ENCODE data around the gene PFDN2. TPM values are rescaled to one million over a fixed set of nuclear protein-coding genes. Genes with fewer than 3 reads are reported as not detected.

The PFDN2 gene
- total and polyA plus RNA-seq, 2 of the 8 experiments (the other 6 are each of a cell fraction or from before 2014, with no cell fraction given): 66.2 to 71.2 TPM

GRCh38 chr1:161070761-161071160 lies 47.1 kb downstream of the PFDN2 start:
- Histone ChIP-seq H3K9ac (replicated peaks in 1 of 4; ENCODE audit: extremely low read depth in 1 of 4, low read depth in 3 of 4, low read length in 3 of 4) (no peak overlapping the region), H3K79me2 (ENCODE audit: control insufficient read depth in 1 of 2, insufficient read depth in 2 of 2, low read length in 2 of 2) (no peaks in the 10 kb centered on the region), H3K79me1 (ENCODE audit: low read depth, low read length) (no peaks in the 10 kb centered on the region), H4K5ac (ENCODE audit: insufficient read length, low read depth, low read length) (no peak overlapping the region), H4K91ac (replicated peaks; ENCODE audit: insufficient read length, low read length) (no peak overlapping the region), H3K4ac (replicated peaks; ENCODE audit: insufficient read length, low read depth, low read length) (no peak overlapping the region), H4K8ac (ENCODE audit: extremely low read depth, insufficient read depth, low read length) (no peak overlapping the region), H2BK15ac (ENCODE audit: low read length) (no peak overlapping the region), H2BK5ac (ENCODE audit: low read depth, low read length) (no peak overlapping the region), H3K27me3 (replicated peaks in 1 of 4; ENCODE audit: control insufficient read depth in 3 of 4, extremely low read depth in 1 of 4, insufficient read depth in 3 of 4, low read length in 3 of 4) (no peaks in the 10 kb centered on the region), H2AFZ (ENCODE audit: low read length) (no peak overlapping the region), H3K36me3 (ENCODE audit: control insufficient read depth in 2 of 4, insufficient read depth in 4 of 4, low read length in 3 of 4) (no peaks in the 10 kb centered on the region), H3K56ac (replicated peaks; ENCODE audit: insufficient read length, low read depth, low read length) (no peak overlapping the region), H2AK5ac (ENCODE audit: low read depth, low read length) (no peak overlapping the region), H3K27ac (ENCODE audit: low read depth, low read length) (no peak overlapping the region), H3K9me3 (ENCODE audit: insufficient read depth in 2 of 2, low read depth in 1 of 2, low read length in 1 of 2) (no peaks in the 10 kb centered on the region), H3K4me1 (replicated peaks in 1 of 4; ENCODE audit: control insufficient read depth in 3 of 4, insufficient read depth in 4 of 4, low read length in 3 of 4) (peaks cover 0 to 8% (median 3%) of the 10 kb centered on the region in 4 experiments; a peak in 3 of 7 replicates), H3K23me2 (ENCODE audit: low read depth, low read length) (no peaks in the 10 kb centered on the region), H2BK12ac (ENCODE audit: low read depth, low read length) (no peak overlapping the region), H4K20me1 (replicated peaks in 1 of 2; ENCODE audit: control insufficient read depth in 1 of 2, insufficient read depth in 2 of 2, low read length in 2 of 2) (peaks cover 0 to 3% of the 10 kb centered on the region in 2 experiments), H3K4me2 (ENCODE audit: insufficient read depth in 1 of 2, low read depth in 2 of 2, low read length in 2 of 2) (no peak overlapping the region), H3K14ac (ENCODE audit: insufficient read length) (no peak overlapping the region), H2BK20ac (ENCODE audit: low read length) (no peak overlapping the region), H3K23ac (ENCODE audit: insufficient read length) (no peak overlapping the region), H2BK120ac (replicated peaks; ENCODE audit: low read depth, low read length) (no peak overlapping the region), H3K4me3 (ENCODE audit: extremely low read depth in 1 of 4, insufficient read depth in 2 of 4, low read depth in 3 of 4, low read length in 4 of 4) (no peak overlapping the region), H3K18ac (ENCODE audit: extremely low read depth, low read length) (no peak overlapping the region)
- TF ChIP-seq USF2 (IDR thresholded peaks at IDR 0.05; ENCODE audit: low read length) (no peak), SUZ12 (IDR thresholded peaks at IDR 0.05; ENCODE audit: low read length) (no peak)
- DNase-seq (ENCODE audit: low read depth in 1 of 2, low spot score in 2 of 2) (no peak), FAIRE-seq (no peak)
- ChIA-PET CTCF (ENCODE audit: partially characterized antibody) (interaction anchor here (0.6 to 17.8 kb wide), 18 partner anchors 10 to 240 kb away, joined by 3 to 282 read pairs (median 4); partner anchors contain the start of genes KLHDC9, NECTIN4, TSTD1 and USF1), POLR2A (ENCODE audit: partially characterized antibody) (interaction anchor here (0.8 to 2.5 kb wide), 6 partner anchors 11 to 159 kb away, joined by 3 to 6 read pairs (median 4); partner anchors contain the start of genes TSTD1 and USF1)
- 89% methylated on average over 4 of the region's 4 CpGs; no CpG with 5 or more reads in 1 of the 2 experiments for WGBS, 2 experiments (ENCODE audit: extremely low coverage in 1 of 2, insufficient coverage in 1 of 2, insufficient read length in 1 of 2, insufficient replicate concordance in 2 of 2, low coverage in 1 of 2, low lambda C conversion rate in 2 of 2, missing lambda C conversion rate in 1 of 2)

All from H1 (cell line).